Panc1 (cell line): ENCODE results near the gene ZNF785. TPM values are rescaled to one million over a fixed set of nuclear protein-coding genes. Genes with fewer than 3 reads are reported as not detected.

Experiments used
- ATAC-seq: fragments of 200-7000 bp; cut with Tn5 transposase; 2 replicates; pipeline ENCODE4 v1.9.1; 2020; ENCODE audit warnings: mild to moderate bottlenecking, moderate library complexity
- BruUV-seq: library from RNA; stranded (reverse); fragments of 400-500 nt; replicated peaks from 2 replicates; lab custom pipeline; 2021; lab: Mats Ljungman, UMichigan
- CTCF ChIA-PET: fragments of 300-600 bp; sonication (Branson Sonifier 250); formaldehyde crosslinking; loops from one replicate; lab custom pipeline; 2022; ENCODE audit warnings: antibody characterized with exemption; lab: Charles Lee
- POLR2A ChIA-PET: fragments of 300-600 bp; sonication (Branson Sonifier 250); formaldehyde crosslinking; loops from one replicate; lab custom pipeline; 2022; ENCODE audit warnings: antibody characterized with exemption; lab: Charles Lee
- DNase-seq: peaks from one replicate; pipeline ENCODE4 v3.0.0-alpha.2; 2010; ENCODE audit warnings: low read depth, low spot score
- H3K27ac ChIP-seq: 2 replicates; pipeline ENCODE4 v1.5.1; 2011; ENCODE audit warnings: mild to moderate bottlenecking, low read length, inconsistent platforms
- H3K27me3 ChIP-seq: fragments of 200-500 bp; sonication (Bioruptor generic); 2 replicates; pipeline ENCODE4 v1.6.0; 2014; ENCODE audit warnings: low read length, inconsistent platforms; ENCODE audit not compliant: control insufficient read depth, insufficient read depth
- H3K36me3 ChIP-seq: fragments of 200-500 bp; sonication (Bioruptor generic); 2 replicates; pipeline ENCODE4 v1.5.1; 2014; ENCODE audit warnings: inconsistent platforms, mild to moderate bottlenecking, low read length, moderate library complexity; ENCODE audit not compliant: control insufficient read depth, insufficient read depth
- H3K4me1 ChIP-seq: 2 replicates; pipeline ENCODE4 v1.5.1; 2011; ENCODE audit warnings: inconsistent platforms, mild to moderate bottlenecking, low read length, moderate library complexity; ENCODE audit not compliant: control insufficient read depth, insufficient read depth
- H3K4me3 ChIP-seq, 2 experiments: 2 replicates each; pipeline ENCODE4 v1.5.1; 2011 to 2012; ENCODE audit warnings: low read depth in 2 of 2, low read length in 2 of 2, mild to moderate bottlenecking in 2 of 2, inconsistent platforms in 1 of 2, moderate library complexity in 1 of 2
- H3K9me3 ChIP-seq: fragments of 200-500 bp; sonication (Bioruptor generic); 2 replicates; pipeline ENCODE4 v1.5.1; 2014; ENCODE audit warnings: low read depth, mild to moderate bottlenecking, inconsistent platforms, low read length, moderate library complexity; ENCODE audit not compliant: control insufficient read depth, insufficient read depth
- POLR2AphosphoS5 ChIP-seq: IDR thresholded peaks from 2 replicates; pipeline ENCODE4 v1.6.1; 2012; ENCODE audit warnings: mild to moderate bottlenecking, low read depth, low read length, moderate library complexity
- REST ChIP-seq, 2 experiments: IDR thresholded peaks; 2 replicates each; pipeline ENCODE4 v1.6.1; 2011 to 2012; ENCODE audit warnings: low read depth in 2 of 2, control low read depth in 1 of 2, low read length in 1 of 2, mild to moderate bottlenecking in 1 of 2, moderate library complexity in 1 of 2; ENCODE audit not compliant: insufficient read depth in 1 of 2
- SIN3A ChIP-seq: IDR thresholded peaks from 2 replicates; pipeline ENCODE4 v1.6.1; 2012; ENCODE audit warnings: low read depth, mild to moderate bottlenecking, low read length, moderate library complexity, borderline replicate concordance; ENCODE audit not compliant: insufficient read depth
- TCF7L2 ChIP-seq: IDR thresholded peaks from 2 replicates; pipeline ENCODE4 v1.6.1; 2011; ENCODE audit warnings: mild to moderate bottlenecking, low read depth, low read length, inconsistent platforms
- in situ Hi-C: cut with HindIII; loops from 2 replicates; pipeline ENCODE4 v1.10.0; 2016; ENCODE audit warnings: low sequenced_read_pairs, low pct_unique_long_range_greater_than_20kb
- intact Hi-C: fragments of 100-400 bp; cut with micrococcal nuclease; formaldehyde crosslinking; loops from one replicate; pipeline ENCODE4 v1.10.0; 2022; ENCODE audit not compliant: unreplicated experiment
- total RNA-seq: library from RNA; stranded (reverse); gene quantifications from one replicate; pipeline ENCODE4 v1.2.1, GENCODE V29; 2021; ENCODE audit not compliant: unreplicated experiment
- TF ChIP-seq, protein P1 (sequence below): fragments of 450-650 bp; IDR thresholded peaks from 2 replicates; pipeline ENCODE4 v1.5.1; 2017; ENCODE audit warnings: mild to moderate bottlenecking

ZNF785 gene
- total RNA-seq, 1 experiment from 2014 or later: 6.2 TPM

GRCh38 chr16:30619638-30620037, 34.1 kb upstream of the ZNF785 start:
- H3K27ac ChIP-seq: no peak overlapping the region
- ChIA-PET CTCF (interaction anchor here (1.1 kb wide), 1 partner anchor 10 kb away, joined by 4 read pairs; no protein-coding TSS in a partner anchor), POLR2A (no interaction called here)
- in situ Hi-C loops: no loop called here
- DNase-seq: no peak
- no peaks in the 10 kb centered on the region for H3K27me3 ChIP-seq
- H3K4me3 ChIP-seq: no peak overlapping the region
- H3K9me3 ChIP-seq: no peaks in the 10 kb centered on the region
- intact Hi-C loops: no loop called here
- ATAC-seq: no peak
- H3K36me3 ChIP-seq: no peaks in the 10 kb centered on the region
- TF ChIP-seq SIN3A (no peak), TCF7L2 (no peak), POLR2AphosphoS5 (no peak), REST (IDR thresholded peaks at IDR 0.05; ENCODE audit: insufficient read depth in 1 of 2, low read depth in 2 of 2, low read length in 1 of 2) (no peak)
- TF ChIP-seq, protein P1, sequence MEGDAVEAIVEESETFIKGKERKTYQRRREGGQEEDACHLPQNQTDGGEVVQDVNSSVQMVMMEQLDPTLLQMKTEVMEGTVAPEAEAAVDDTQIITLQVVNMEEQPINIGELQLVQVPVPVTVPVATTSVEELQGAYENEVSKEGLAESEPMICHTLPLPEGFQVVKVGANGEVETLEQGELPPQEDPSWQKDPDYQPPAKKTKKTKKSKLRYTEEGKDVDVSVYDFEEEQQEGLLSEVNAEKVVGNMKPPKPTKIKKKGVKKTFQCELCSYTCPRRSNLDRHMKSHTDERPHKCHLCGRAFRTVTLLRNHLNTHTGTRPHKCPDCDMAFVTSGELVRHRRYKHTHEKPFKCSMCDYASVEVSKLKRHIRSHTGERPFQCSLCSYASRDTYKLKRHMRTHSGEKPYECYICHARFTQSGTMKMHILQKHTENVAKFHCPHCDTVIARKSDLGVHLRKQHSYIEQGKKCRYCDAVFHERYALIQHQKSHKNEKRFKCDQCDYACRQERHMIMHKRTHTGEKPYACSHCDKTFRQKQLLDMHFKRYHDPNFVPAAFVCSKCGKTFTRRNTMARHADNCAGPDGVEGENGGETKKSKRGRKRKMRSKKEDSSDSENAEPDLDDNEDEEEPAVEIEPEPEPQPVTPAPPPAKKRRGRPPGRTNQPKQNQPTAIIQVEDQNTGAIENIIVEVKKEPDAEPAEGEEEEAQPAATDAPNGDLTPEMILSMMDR: no peak
- H3K4me1 ChIP-seq: no peaks in the 10 kb centered on the region
- no TSS peak for BruUV-seq

GRCh38 chr16:30619202-30619601, 33.7 kb upstream of the ZNF785 start:
- ATAC-seq: no peak
- Histone ChIP-seq H3K4me3 (no peak overlapping the region), H3K4me1 (no peaks in the 10 kb centered on the region), H3K27ac (no peak overlapping the region), H3K36me3 (no peaks in the 10 kb centered on the region), H3K27me3 (no peaks in the 10 kb centered on the region), H3K9me3 (no peaks in the 10 kb centered on the region)
- POLR2A ChIA-PET: no interaction called here
- TF ChIP-seq, protein P1: no peak
- TF ChIP-seq POLR2AphosphoS5: no peak
- TF ChIP-seq SIN3A: no peak
- TF ChIP-seq TCF7L2: no peak
- no peak for TF ChIP-seq REST (IDR thresholded peaks at IDR 0.05; ENCODE audit: insufficient read depth in 1 of 2, low read depth in 2 of 2, low read length in 1 of 2)
- BruUV-seq: no TSS peak
- DNase-seq: no peak
- intact Hi-C loops (no loop called here), in situ Hi-C loops (no loop called here)
- CTCF ChIA-PET: interaction anchor here (1.1 kb wide), 1 partner anchor 10 kb away, joined by 4 read pairs; no protein-coding TSS in a partner anchor
